ENCODE results near the gene ZBTB7C. TPM values are rescaled to one million over a fixed set of nuclear protein-coding genes. Genes with fewer than 3 reads are reported as not detected.

Gene ZBTB7C
- total RNA-seq, 1 experiment from 2014 or later = 0.18 TPM

DNA sequence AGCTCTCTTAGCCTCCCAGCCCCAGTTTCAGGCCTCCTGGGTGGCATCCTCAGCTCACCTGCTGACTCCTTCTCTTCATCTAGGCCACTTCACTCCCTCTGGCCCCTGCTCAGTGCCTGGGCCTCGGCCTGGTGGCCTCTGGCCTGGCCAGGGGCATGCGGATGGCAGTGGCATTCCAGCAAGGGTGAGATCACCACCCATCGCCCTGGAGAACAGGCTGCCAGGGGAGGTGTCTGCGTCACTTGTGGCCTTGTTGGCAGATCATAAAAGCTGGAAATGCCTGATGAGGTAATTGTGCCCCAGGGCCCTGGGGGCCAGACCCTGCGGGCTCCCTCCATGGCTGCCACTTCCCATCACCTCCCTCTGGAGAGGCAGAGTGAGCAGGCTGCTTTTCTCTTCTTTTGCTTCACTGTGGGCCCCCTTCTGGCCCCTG is 406.2 kb downstream of the ZBTB7C start:
- Histone ChIP-seq H3K4me3 (ENCODE audit: low read depth, low read length) (no peak overlapping the region), H3K27me3 (replicated peaks; ENCODE audit: control insufficient read depth, insufficient read depth, low read length) (no peaks in the 10 kb centered on the region), H3K36me3 (ENCODE audit: control insufficient read depth, insufficient read depth, low read length) (no peaks in the 10 kb centered on the region), H3K4me1 (no peaks in the 10 kb centered on the region), H3K9me3 (no peaks in the 10 kb centered on the region)
- TF ChIP-seq, protein P1, sequence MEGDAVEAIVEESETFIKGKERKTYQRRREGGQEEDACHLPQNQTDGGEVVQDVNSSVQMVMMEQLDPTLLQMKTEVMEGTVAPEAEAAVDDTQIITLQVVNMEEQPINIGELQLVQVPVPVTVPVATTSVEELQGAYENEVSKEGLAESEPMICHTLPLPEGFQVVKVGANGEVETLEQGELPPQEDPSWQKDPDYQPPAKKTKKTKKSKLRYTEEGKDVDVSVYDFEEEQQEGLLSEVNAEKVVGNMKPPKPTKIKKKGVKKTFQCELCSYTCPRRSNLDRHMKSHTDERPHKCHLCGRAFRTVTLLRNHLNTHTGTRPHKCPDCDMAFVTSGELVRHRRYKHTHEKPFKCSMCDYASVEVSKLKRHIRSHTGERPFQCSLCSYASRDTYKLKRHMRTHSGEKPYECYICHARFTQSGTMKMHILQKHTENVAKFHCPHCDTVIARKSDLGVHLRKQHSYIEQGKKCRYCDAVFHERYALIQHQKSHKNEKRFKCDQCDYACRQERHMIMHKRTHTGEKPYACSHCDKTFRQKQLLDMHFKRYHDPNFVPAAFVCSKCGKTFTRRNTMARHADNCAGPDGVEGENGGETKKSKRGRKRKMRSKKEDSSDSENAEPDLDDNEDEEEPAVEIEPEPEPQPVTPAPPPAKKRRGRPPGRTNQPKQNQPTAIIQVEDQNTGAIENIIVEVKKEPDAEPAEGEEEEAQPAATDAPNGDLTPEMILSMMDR (IDR thresholded peaks at IDR 0.05; ENCODE audit: insufficient read depth in 1 of 2, low read depth in 1 of 2, low read length in 1 of 2, severe bottlenecking in 1 of 2, unreplicated experiment in 1 of 2) = no peak
- ChIA-PET POLR2A (no interaction called here), CTCF (no interaction called here)
- Mint-ChIP-seq H3K27me3 (ENCODE audit: insufficient read depth, unreplicated experiment) (no peaks in the 10 kb centered on the region), H3K9me3 (ENCODE audit: unreplicated experiment) (no peaks in the 10 kb centered on the region), H3K4me3 (ENCODE audit: unreplicated experiment) (no peak overlapping the region), H3K4me1 (ENCODE audit: low read depth, unreplicated experiment) (no peaks in the 10 kb centered on the region), H3K27ac (ENCODE audit: unreplicated experiment) (no peak overlapping the region), H3K36me3 (ENCODE audit: insufficient read depth, unreplicated experiment) (no peaks in the 10 kb centered on the region)
- no peak for DNase-seq
- intact Hi-C loops (cut with micrococcal nuclease; ENCODE audit: unreplicated experiment) = no loop called here
- no TSS peak for BruUV-seq (replicated peaks)

DNA sequence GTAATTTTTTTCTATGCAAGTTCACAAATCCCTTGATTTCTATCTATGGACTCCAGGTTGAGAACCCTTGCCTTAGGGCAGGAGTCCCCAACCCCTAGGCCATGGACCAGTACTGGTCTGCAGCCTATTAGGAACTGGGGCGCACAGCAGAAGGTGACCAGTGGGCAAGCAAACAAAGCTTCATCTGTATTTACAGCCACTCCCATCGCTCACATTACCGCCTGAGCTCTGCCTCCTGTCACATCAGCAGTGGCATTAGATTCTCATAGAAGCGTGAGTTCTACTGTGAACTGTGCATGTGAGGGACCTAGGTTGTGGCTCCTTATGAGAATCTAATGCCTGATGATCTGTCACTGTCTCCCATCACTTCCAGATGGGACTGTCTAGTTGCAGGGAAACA is 408.5 kb downstream of the ZBTB7C start:
- no peak overlapping the region for H3K4me3 Mint-ChIP-seq (ENCODE audit: unreplicated experiment)
- H3K4me1 ChIP-seq = no peaks in the 10 kb centered on the region
- no peak for DNase-seq
- ChIA-PET CTCF (no interaction called here), POLR2A (no interaction called here)
- no peak overlapping the region for H3K27ac Mint-ChIP-seq (ENCODE audit: unreplicated experiment)
- no peaks in the 10 kb centered on the region for H3K36me3 Mint-ChIP-seq (ENCODE audit: insufficient read depth, unreplicated experiment)
- no peaks in the 10 kb centered on the region for H3K4me1 Mint-ChIP-seq (ENCODE audit: low read depth, unreplicated experiment)
- BruUV-seq (replicated peaks) = no TSS peak
- TF ChIP-seq, protein P1 (IDR thresholded peaks at IDR 0.05; ENCODE audit: insufficient read depth in 1 of 2, low read depth in 1 of 2, low read length in 1 of 2, severe bottlenecking in 1 of 2, unreplicated experiment in 1 of 2) = no peak
- no peaks in the 10 kb centered on the region for H3K9me3 ChIP-seq
- H3K9me3 Mint-ChIP-seq (ENCODE audit: unreplicated experiment) = no peaks in the 10 kb centered on the region
- H3K36me3 ChIP-seq (ENCODE audit: control insufficient read depth, insufficient read depth, low read length) = no peaks in the 10 kb centered on the region
- H3K27me3 ChIP-seq (replicated peaks; ENCODE audit: control insufficient read depth, insufficient read depth, low read length) = no peaks in the 10 kb centered on the region
- no peak overlapping the region for H3K4me3 ChIP-seq (ENCODE audit: low read depth, low read length)
- intact Hi-C loops (cut with micrococcal nuclease; ENCODE audit: unreplicated experiment) = no loop called here
- no peaks in the 10 kb centered on the region for H3K27me3 Mint-ChIP-seq (ENCODE audit: insufficient read depth, unreplicated experiment)

- BruUV-seq (replicated peaks) = no TSS peak
- no peaks in the 10 kb centered on the region for H3K36me3 ChIP-seq (ENCODE audit: control insufficient read depth, insufficient read depth, low read length)
- H3K9me3 ChIP-seq = no peaks in the 10 kb centered on the region
- no peaks in the 10 kb centered on the region for H3K27me3 Mint-ChIP-seq (ENCODE audit: insufficient read depth, unreplicated experiment)
- no peaks in the 10 kb centered on the region for H3K27me3 ChIP-seq (replicated peaks; ENCODE audit: control insufficient read depth, insufficient read depth, low read length)
- no peak overlapping the region for H3K27ac Mint-ChIP-seq (ENCODE audit: unreplicated experiment)
- no peaks in the 10 kb centered on the region for H3K36me3 Mint-ChIP-seq (ENCODE audit: insufficient read depth, unreplicated experiment)
- no peaks in the 10 kb centered on the region for H3K9me3 Mint-ChIP-seq (ENCODE audit: unreplicated experiment)
- intact Hi-C loops (cut with micrococcal nuclease; ENCODE audit: unreplicated experiment) = no loop called here
- H3K4me3 ChIP-seq (ENCODE audit: low read depth, low read length) = no peak overlapping the region
- no peak for DNase-seq
- ChIA-PET CTCF (no interaction called here), POLR2A (no interaction called here)
- H3K4me1 Mint-ChIP-seq (ENCODE audit: low read depth, unreplicated experiment) = no peaks in the 10 kb centered on the region
- no peaks in the 10 kb centered on the region for H3K4me1 ChIP-seq
- TF ChIP-seq, protein P1 (IDR thresholded peaks at IDR 0.05; ENCODE audit: insufficient read depth in 1 of 2, low read depth in 1 of 2, low read length in 1 of 2, severe bottlenecking in 1 of 2, unreplicated experiment in 1 of 2) = no peak
- H3K4me3 Mint-ChIP-seq (ENCODE audit: unreplicated experiment) = no peak overlapping the region
Measured at GRCh38 chr18:47999801-48000248, 409.4 kb downstream of the ZBTB7C start.
